ENCODE data around the gene ERC1. TPM values are rescaled to one million over a fixed set of nuclear protein-coding genes. Genes with fewer than 3 reads are reported as not detected.
"Not testable (repeated sequence)": the region's sequence is repeated elsewhere in the genome, so short reads cannot be mapped to it uniquely, and the experiment has no call there.

ERC1 gene
- total RNA-seq, 1 experiment from 2014 or later, result 31.5 TPM

DNA sequence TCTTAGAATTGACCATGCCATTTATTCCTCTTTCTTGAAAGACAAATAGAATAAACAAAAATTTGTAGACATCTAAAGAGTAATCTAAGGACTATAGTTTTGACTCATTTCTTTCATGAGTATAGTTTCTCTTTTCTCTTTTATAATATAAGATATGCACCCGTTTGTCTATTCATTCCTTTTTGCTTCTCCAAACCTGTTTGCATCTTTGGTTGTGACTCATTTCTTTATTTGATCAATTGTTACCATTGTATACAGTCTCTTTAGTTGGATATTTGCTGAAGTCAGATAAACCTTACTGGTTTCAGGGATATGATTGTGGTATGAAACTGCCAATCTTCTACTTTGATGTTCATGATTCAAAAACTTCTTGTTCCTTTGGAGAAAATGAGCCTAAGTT lies 334.6 kb downstream of the ERC1 start:
- Histone ChIP-seq H3K9me3 (replicated peaks) (no peaks in the 10 kb centered on the region), H3K4me3 (no peak overlapping the region), H3K27me3 (no peaks in the 10 kb centered on the region), H3K27ac (no peak overlapping the region), H3K4me1 (no peaks in the 10 kb centered on the region), H3K36me3 (no peaks in the 10 kb centered on the region)
- no peak for DNase-seq

DNA sequence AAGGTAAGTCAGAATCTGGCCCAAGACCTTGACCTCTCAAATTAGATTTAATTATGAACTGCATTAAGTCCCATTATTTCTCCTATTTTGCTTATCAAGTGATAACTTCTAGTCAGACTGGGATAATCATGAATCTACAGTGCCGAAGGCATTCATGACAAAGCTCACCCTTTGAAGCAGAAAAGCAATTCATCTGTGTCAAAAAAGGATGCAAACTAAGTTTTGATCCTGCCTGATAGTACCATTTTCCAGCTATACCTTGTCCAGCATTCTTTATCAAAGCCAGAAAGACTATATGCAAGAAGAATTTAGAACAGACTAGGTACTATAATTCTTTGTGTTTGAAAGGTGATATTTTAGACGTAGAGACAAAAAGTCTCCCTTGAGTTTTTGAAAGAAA lies 335.2 kb downstream of the ERC1 start:
- Histone ChIP-seq H3K9me3 (replicated peaks) (no peaks in the 10 kb centered on the region), H3K27me3 (no peaks in the 10 kb centered on the region), H3K4me3 (no peak overlapping the region), H3K36me3 (no peaks in the 10 kb centered on the region), H3K27ac (no peak overlapping the region), H3K4me1 (no peaks in the 10 kb centered on the region)
- no peak for DNase-seq

DNA sequence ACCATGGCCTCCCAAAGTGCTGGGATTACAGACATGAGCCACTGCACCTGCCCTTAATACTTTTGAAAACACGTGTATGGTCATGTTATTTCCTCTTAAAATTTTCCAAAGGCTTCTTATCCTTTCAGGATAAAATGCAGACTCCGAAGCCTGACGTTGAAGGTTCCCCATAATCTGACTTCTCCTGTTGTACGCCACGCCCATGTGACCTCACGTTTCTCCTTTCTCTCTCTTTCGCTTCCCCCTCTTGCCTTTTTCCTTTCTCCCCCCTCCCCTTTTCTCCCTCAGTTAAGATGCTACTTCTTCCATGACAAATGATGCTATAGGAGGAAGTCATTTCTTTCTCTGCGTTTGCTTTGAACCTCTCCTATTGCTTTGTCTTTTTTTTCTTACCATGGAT lies 337.4 kb downstream of the ERC1 start:
- DNase-seq, result no peak
- H3K4me3 ChIP-seq, result no peak overlapping the region
- no peaks in the 10 kb centered on the region for H3K27me3 ChIP-seq
- no peaks in the 10 kb centered on the region for H3K9me3 ChIP-seq (replicated peaks)
- H3K4me1 ChIP-seq, result no peaks in the 10 kb centered on the region
- H3K36me3 ChIP-seq, result no peaks in the 10 kb centered on the region
- H3K27ac ChIP-seq, result no peak overlapping the region

DNA sequence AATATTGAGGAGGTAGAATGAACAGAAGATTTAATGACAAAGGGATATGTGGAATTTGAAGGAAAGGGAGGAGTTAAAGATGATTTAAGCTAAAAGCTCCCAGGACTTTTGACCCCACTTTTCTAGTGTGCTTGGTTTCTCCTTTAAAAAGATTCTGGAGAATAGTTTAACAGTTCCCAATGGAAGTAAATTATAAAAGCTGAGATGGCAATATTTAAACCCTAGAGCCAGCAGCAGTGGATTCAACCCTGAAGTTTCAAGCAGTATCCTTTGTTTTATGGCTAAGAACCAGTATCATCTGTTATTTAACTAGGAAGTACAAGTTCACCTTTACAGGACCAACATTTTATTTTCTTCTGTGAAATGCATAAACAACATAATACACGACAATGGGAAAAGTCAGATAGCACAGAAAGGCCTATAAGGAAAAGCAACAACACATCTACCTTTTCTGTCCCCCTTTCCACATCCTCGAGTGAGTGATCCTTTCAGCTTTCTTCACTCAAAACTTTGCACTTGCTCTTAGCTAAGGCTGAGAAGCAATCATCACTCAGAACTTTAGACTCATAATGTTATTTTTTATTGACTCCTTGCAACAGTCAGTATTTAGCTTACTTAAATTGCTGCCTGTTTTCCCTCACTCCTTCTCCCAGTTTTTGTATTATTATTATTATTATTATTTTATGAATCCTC lies 338.9 kb downstream of the ERC1 start:
- no peaks in the 10 kb centered on the region for H3K36me3 ChIP-seq
- no peak for DNase-seq
- no peaks in the 10 kb centered on the region for H3K27me3 ChIP-seq
- no peaks in the 10 kb centered on the region for H3K4me1 ChIP-seq
- no peak overlapping the region for H3K27ac ChIP-seq
- H3K9me3 ChIP-seq (replicated peaks), result peaks cover 6% of the 10 kb centered on the region; the same call in 1 of the 2 replicates
- H3K4me3 ChIP-seq, result no peak overlapping the region

DNA sequence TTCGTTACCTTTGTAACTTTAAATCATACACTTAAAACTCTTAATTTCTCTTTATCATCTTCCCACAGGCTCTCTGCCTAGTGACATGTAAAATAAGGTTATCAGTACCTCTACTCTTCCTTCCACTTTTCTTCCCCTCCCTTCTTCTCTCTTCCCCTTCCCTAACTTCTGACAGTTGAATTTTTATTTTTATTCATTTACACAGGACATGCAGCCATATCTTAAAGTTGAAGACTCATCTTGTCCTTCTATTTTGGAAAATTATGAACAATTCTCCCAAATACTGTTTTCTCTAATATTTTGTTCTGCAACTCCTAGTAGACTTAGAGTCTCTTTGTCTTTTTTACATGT lies 339.4 kb downstream of the ERC1 start:
- Histone ChIP-seq H3K9me3 (replicated peaks) (peaks cover 7% of the 10 kb centered on the region; the same call in 1 of the 2 replicates), H3K36me3 (no peaks in the 10 kb centered on the region)

DNA sequence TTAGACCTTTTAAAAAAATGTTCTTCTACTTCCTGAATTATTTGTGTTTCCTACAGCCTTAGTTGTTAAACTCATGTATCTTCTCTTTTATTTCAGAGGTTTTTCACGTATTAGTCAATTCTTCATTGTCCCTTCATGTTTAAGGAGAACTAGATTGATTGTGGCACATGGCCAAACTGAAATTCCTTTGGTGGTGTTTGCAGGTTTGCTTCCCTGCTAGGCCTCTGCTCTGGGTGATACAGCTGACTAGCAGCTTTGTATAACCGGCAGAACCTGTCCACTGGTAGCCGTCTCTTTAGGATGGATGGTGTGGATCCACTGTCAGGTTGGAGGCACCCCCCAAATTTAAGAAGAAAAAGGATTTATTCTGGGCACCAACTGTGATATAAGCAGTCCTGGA lies 341.3 kb downstream of the ERC1 start:
- peaks cover 7% of the 10 kb centered on the region; the same call in 1 of the 2 replicates for H3K9me3 ChIP-seq (replicated peaks)
- H3K27ac ChIP-seq, result no peak overlapping the region
- H3K4me1 ChIP-seq, result no peaks in the 10 kb centered on the region
- DNase-seq, result no peak
- no peaks in the 10 kb centered on the region for H3K36me3 ChIP-seq
- H3K4me3 ChIP-seq, result no peak overlapping the region
- H3K27me3 ChIP-seq, result no peaks in the 10 kb centered on the region

More for the DNA sequence above, 339.4 kb downstream of the ERC1 start:
- no peak for DNase-seq
- Histone ChIP-seq H3K27me3 (no peaks in the 10 kb centered on the region), H3K4me3 (no peak overlapping the region), H3K27ac (no peak overlapping the region), H3K4me1 (no peaks in the 10 kb centered on the region)

DNA sequence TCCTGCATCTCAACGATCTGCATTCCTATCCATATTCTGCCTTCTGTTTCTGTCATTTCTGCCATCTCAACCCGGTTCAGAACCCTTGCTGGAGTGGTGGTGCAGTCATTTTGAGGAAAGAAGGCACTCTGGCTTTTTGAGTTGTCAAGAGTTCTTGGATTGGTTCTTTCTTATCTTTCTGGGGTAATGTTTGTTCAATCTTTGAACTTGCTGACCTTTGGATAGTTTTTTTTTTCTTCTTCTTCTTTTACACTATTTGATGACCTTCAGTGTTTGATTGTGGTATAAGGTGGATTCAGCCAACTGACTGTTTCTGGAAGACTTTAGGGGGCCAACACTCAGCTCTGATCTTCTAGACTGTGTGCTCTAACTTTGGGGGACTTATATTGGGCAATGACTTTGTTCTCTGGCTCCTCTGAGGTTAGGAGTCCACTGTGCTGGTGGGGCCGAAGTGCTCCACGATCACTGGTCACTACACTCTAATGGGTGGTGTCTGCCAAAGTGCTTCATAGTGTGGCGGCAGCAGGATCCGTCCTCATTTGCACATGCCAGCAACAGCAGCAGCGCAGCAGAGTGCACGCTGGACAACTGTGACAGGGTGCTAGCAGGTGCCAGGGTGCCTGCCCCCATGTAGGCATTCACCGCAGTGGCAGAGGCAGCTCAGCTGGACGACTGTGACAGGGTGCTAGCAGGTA lies 347.6 kb downstream of the ERC1 start:
- Histone ChIP-seq H3K27ac (no peak overlapping the region), H3K36me3 (no peaks in the 10 kb centered on the region), H3K4me3 (no peak overlapping the region), H3K27me3 (no peaks in the 10 kb centered on the region), H3K4me1 (no peaks in the 10 kb centered on the region), H3K9me3 (replicated peaks) (peaks cover 7% of the 10 kb centered on the region; the same call in 1 of the 2 replicates)
- DNase-seq, result no peak

DNA sequence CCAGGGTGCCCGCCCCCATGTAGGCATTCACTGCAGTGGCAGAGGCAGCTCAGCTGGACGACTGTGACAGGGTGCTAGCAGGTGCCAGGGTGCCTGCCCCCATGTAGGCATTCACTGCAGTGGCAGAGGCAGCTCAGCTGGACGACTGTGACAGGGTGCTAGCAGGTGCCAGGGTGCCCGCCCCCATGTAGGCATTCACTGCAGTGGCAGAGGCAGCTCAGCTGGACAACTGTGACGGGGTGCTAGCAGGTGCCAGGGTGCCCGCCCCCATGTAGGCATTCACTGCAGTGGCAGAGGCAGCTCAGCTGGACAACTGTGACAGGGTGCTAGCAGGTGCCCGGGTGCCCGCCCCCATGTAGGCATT lies 348.1 kb downstream of the ERC1 start:
- H3K4me3 ChIP-seq; H3K27me3 ChIP-seq; H3K4me1 ChIP-seq; DNase-seq; H3K27ac ChIP-seq; H3K9me3 ChIP-seq (replicated peaks); H3K36me3 ChIP-seq: not testable (repeated sequence)

DNA sequence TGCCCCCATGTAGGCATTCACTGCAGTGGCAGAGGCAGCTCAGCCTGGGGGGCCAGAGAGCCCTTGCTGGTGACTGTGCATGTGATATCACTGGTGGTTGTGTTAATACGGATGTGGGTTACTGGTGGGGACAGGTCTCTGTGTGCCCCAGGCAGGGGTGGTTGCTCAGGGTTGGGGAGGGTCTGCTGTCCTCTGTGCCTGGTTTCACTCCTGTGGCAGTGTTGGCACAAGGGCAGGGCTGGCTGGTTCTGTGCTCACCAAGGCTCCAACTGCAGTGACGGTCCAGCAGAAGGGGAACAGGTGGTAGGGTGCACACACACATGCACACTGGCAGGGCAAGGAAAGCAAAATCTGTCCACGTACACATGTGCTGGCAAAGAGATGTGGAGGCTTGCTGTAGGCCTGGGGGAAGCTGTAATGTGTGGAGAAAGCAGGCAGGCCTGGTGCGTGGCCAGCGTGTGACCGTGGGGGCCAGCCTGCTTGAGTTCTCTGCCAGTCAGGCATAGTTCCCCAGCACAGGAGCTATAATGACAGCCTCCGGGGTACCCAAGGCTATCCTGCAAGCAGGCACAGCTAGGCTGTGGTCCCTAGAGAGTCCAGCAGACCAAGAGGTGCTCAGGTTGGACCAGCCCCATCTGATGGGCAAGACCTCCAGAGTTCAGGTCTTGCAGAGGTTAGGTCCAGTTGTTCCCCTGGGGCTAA lies 348.7 kb downstream of the ERC1 start:
- no peaks in the 10 kb centered on the region; the same call in 1 of the 2 replicates for H3K36me3 ChIP-seq
- peaks cover 2% of the 10 kb centered on the region; the same call in 1 of the 2 replicates for H3K9me3 ChIP-seq (replicated peaks)
- no peak overlapping the region for H3K27ac ChIP-seq
- DNase-seq, result no peak
- no peaks in the 10 kb centered on the region for H3K4me1 ChIP-seq
- no peak overlapping the region for H3K4me3 ChIP-seq
- no peaks in the 10 kb centered on the region for H3K27me3 ChIP-seq

DNA sequence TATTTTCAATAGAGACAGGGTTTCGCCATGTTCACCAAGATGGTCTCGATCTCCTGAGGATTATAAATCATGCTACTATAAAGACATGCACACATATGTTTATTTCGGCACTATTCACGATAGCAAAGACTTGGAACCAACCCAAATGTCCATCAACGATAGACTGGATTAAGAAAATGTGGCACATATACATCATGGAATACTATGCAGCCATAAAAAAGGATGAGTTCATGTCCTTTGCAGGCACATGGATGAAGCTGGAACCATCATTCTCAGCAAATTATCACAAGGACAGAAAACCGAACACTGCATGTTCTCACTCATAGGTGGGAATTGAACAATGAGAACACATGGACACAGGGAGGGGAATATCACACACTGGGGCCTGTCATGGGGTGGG lies 350.2 kb downstream of the ERC1 start:
- not testable (repeated sequence) for H3K27ac ChIP-seq; H3K9me3 ChIP-seq (replicated peaks); H3K4me1 ChIP-seq; DNase-seq; H3K36me3 ChIP-seq; H3K4me3 ChIP-seq; H3K27me3 ChIP-seq

DNA sequence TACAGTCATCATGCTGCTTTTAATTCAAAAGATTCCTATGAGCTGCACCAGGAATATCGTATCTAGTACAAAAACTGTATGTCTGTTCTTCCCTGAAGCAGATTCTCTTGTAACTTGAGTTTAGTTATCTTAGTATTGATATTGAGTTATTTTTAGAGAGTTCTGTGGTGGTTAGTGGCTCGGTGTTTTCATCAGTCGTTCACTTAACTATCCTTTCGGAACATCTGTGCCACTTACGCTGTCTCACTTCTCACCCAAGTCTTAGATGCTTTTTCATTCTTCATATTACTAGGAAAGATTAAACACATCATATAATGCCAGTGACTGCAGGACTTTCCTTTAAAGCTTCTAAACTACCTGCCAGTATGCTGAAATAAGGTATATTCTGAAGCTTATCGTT lies 352.4 kb downstream of the ERC1 start:
- Histone ChIP-seq H3K36me3 (no peaks in the 10 kb centered on the region; the same call in 1 of the 2 replicates), H3K27me3 (no peaks in the 10 kb centered on the region), H3K27ac (no peak overlapping the region), H3K4me3 (no peak overlapping the region), H3K4me1 (no peaks in the 10 kb centered on the region), H3K9me3 (replicated peaks) (no peaks in the 10 kb centered on the region; the same call in 1 of the 2 replicates)
- no peak for DNase-seq

DNA sequence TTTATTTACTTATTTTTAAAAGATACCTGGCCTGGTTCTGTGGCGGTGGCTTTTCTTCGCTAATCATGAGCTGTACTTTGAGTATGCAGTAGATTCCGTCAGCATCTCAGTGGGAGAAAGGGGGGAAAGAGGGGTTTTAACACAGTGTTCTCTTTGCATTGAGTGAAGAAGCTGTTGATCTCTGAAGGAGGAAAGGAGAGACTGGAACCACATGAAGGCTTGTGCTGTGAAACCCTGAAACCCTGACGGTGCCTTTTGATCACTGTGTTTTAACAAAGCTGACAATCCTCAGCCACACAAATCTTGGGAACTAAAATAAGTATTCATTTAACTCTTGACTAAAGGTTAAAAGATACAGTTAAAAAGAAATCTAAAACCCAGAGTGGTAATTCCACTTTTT lies 353.2 kb downstream of the ERC1 start:
- Histone ChIP-seq H3K36me3 (no peaks in the 10 kb centered on the region; the same call in 1 of the 2 replicates), H3K27ac (no peak overlapping the region), H3K4me1 (no peaks in the 10 kb centered on the region), H3K27me3 (no peaks in the 10 kb centered on the region), H3K9me3 (replicated peaks) (no peaks in the 10 kb centered on the region; the same call in 1 of the 2 replicates), H3K4me3 (no peak overlapping the region)
- DNase-seq, result no peak

DNA sequence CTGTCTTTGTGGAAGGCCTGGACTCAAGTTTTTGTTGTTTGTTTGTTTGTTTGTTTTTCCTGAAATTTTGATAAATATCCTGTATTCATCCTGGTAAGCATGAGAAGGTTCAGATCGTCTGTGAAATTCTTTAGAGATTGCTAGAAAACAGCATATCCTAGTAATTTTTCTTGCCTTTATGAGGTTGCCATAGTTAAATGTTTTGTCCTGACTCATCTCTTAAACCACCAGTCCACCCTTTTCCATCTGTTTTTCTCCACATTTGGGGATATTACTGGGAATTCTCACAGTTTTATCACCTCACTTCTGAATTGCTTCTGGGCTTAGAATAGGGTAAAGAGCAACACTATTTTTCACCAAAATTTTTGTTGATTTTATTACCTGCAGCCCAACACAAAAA lies 355.1 kb downstream of the ERC1 start:
- Histone ChIP-seq H3K4me1 (peaks cover 14% of the 10 kb centered on the region), H3K27me3 (no peaks in the 10 kb centered on the region), H3K27ac (no peak overlapping the region), H3K4me3 (no peak overlapping the region), H3K9me3 (replicated peaks) (no peaks in the 10 kb centered on the region; the same call in 1 of the 2 replicates), H3K36me3 (no peaks in the 10 kb centered on the region; the same call in 1 of the 2 replicates)
- no peak for DNase-seq

DNA sequence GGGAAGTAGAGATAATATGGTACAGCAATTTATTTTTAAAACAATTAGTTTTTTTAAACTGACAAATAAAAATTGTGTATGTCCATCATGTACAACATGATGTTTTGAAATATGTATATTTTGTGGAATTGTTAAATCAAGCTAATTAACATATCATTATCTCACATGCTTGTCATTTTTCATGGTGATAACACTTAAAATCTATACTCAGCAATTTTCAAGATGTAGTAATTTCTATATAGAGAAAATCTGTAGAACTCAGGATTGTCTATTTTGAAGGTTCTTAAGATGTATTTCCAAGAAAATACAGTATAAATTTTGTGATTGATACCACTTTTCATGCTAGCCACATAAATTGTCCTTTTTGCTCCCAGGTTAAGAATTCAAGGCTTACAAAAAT lies 356.3 kb downstream of the ERC1 start:
- H3K27ac ChIP-seq, result no peak overlapping the region
- H3K9me3 ChIP-seq (replicated peaks), result no peaks in the 10 kb centered on the region; the same call in 1 of the 2 replicates
- no peak overlapping the region for H3K4me3 ChIP-seq
- no peak for DNase-seq
- H3K27me3 ChIP-seq, result no peaks in the 10 kb centered on the region
- H3K36me3 ChIP-seq, result no peaks in the 10 kb centered on the region; the same call in 1 of the 2 replicates
- peaks cover 16% of the 10 kb centered on the region for H3K4me1 ChIP-seq

DNA sequence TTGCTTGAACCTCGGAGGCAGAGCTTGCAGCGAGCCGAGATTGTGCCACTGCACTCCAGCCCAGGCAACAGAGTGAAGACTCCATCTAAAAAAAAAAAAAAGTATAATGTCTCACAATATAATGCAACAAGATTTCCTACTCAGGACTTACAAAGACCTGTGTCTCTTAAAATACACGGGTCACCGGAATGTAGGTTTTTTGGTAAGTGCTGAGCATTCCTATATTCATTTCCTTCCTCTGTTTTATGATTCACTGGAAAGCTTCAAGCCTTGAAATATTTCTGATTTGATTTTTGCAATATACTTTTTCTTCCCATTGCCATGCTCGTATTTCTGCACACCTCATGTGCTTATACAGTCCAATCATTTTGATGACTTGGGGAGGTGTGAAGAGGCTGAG lies 357.6 kb downstream of the ERC1 start:
- no peak overlapping the region for H3K4me3 ChIP-seq
- no peaks in the 10 kb centered on the region; the same call in 1 of the 2 replicates for H3K36me3 ChIP-seq
- H3K9me3 ChIP-seq (replicated peaks), result no peaks in the 10 kb centered on the region; the same call in 1 of the 2 replicates

More for the DNA sequence above, 357.6 kb downstream of the ERC1 start:
- DNase-seq, result no peak
- Histone ChIP-seq H3K27ac (no peak overlapping the region), H3K4me1 (peaks cover 16% of the 10 kb centered on the region), H3K27me3 (no peaks in the 10 kb centered on the region)
